ENCODE measurements around the gene RTEL1. TPM values are rescaled to one million over a fixed set of nuclear protein-coding genes. Genes with fewer than 3 reads are reported as not detected.
"Not testable (repeated sequence)": the region's sequence is repeated elsewhere in the genome, so short reads cannot be mapped to it uniquely, and the experiment has no call there.

The RTEL1 gene
- total and polyA plus RNA-seq, 2 donors (not counting 1 experiment from before 2014, with no cell fraction given) = 4.7 to 12.4 TPM

- Histone ChIP-seq H2AFZ (ENCODE audit: low read length) (no peak overlapping the region), H4K20me1 (ENCODE audit: control insufficient read depth, extremely low read depth, insufficient read depth, low read length) (no peaks in the 10 kb centered on the region), H3K4me1 (ENCODE audit: control insufficient read depth, extremely low read depth, insufficient read depth, low read length) (no peaks in the 10 kb centered on the region), H3K36me3 (ENCODE audit: control insufficient read depth, insufficient read depth, low read length) (peaks cover 22% of the 10 kb centered on the region), H3K27ac (ENCODE audit: insufficient read depth, low read length) (no peak overlapping the region), H3K9ac (ENCODE audit: insufficient read depth, low read length) (no peak overlapping the region), H3K9me3 (ENCODE audit: control insufficient read depth, insufficient read depth, low read depth, low read length) (no peaks in the 10 kb centered on the region), H3K4me2 (ENCODE audit: extremely low read depth, insufficient read depth, low read length) (no peak overlapping the region), H3K27me3 (ENCODE audit: control insufficient read depth, insufficient read depth, low read length) (no peaks in the 10 kb centered on the region), H3K79me2 (ENCODE audit: control insufficient read depth, insufficient read depth, low read length) (peaks cover 6% of the 10 kb centered on the region), H3K4me3 (replicated peaks in 1 of 4; ENCODE audit: control extremely low read depth in 1 of 4, insufficient read depth in 1 of 4, low read depth in 3 of 4, low read length in 4 of 4) (no peak overlapping the region)
- no peak for TF ChIP-seq CTCF (conservative IDR thresholded peaks at IDR 0.05 in 1 of 2, IDR thresholded peaks at IDR 0.05 in 1 of 2; ENCODE audit: low read depth in 1 of 2, low read length in 2 of 2)
- TF ChIP-seq EZH2 (IDR thresholded peaks at IDR 0.05; ENCODE audit: low read length, missing control alignments) = no peak
- no peak for DNase-seq (ENCODE audit: low read depth in 2 of 2)
These were observed 10.2 kb downstream of the RTEL1 start for GRCh38 chr20:63668351-63668750.

GRCh38 chr20:63671695-63672094, 13.6 kb downstream of the RTEL1 start:
- H3K36me3 ChIP-seq (ENCODE audit: control insufficient read depth, insufficient read depth, low read length) = peaks cover 23% of the 10 kb centered on the region
- H4K20me1 ChIP-seq (ENCODE audit: control insufficient read depth, extremely low read depth, insufficient read depth, low read length); H3K4me1 ChIP-seq (ENCODE audit: control insufficient read depth, extremely low read depth, insufficient read depth, low read length); H3K9ac ChIP-seq (ENCODE audit: insufficient read depth, low read length); H3K4me3 ChIP-seq (replicated peaks in 1 of 4; ENCODE audit: control extremely low read depth in 1 of 4, insufficient read depth in 1 of 4, low read depth in 3 of 4, low read length in 4 of 4); H3K27me3 ChIP-seq (ENCODE audit: control insufficient read depth, insufficient read depth, low read length); H3K4me2 ChIP-seq (ENCODE audit: extremely low read depth, insufficient read depth, low read length); H3K79me2 ChIP-seq (ENCODE audit: control insufficient read depth, insufficient read depth, low read length); DNase-seq (ENCODE audit: low read depth in 2 of 2); H3K9me3 ChIP-seq (ENCODE audit: control insufficient read depth, insufficient read depth, low read depth, low read length); H3K27ac ChIP-seq (ENCODE audit: insufficient read depth, low read length); H2AFZ ChIP-seq (ENCODE audit: low read length): not testable (repeated sequence)

- H3K27ac ChIP-seq (ENCODE audit: insufficient read depth, low read length) = no peak overlapping the region
These were observed 14.6 kb downstream of the RTEL1 start for GRCh38 chr20:63672666-63673065.

More at GRCh38 chr20:63672666-63673065, 14.6 kb downstream of the RTEL1 start:
- Histone ChIP-seq H4K20me1 (ENCODE audit: control insufficient read depth, extremely low read depth, insufficient read depth, low read length) (no peaks in the 10 kb centered on the region), H3K4me3 (replicated peaks in 1 of 4; ENCODE audit: control extremely low read depth in 1 of 4, insufficient read depth in 1 of 4, low read depth in 3 of 4, low read length in 4 of 4) (no peak overlapping the region), H3K9me3 (ENCODE audit: control insufficient read depth, insufficient read depth, low read depth, low read length) (no peaks in the 10 kb centered on the region), H3K9ac (ENCODE audit: insufficient read depth, low read length) (no peak overlapping the region), H2AFZ (ENCODE audit: low read length) (no peak overlapping the region), H3K4me2 (ENCODE audit: extremely low read depth, insufficient read depth, low read length) (no peak overlapping the region), H3K36me3 (ENCODE audit: control insufficient read depth, insufficient read depth, low read length) (peaks cover 21% of the 10 kb centered on the region), H3K79me2 (ENCODE audit: control insufficient read depth, insufficient read depth, low read length) (no peaks in the 10 kb centered on the region), H3K27me3 (ENCODE audit: control insufficient read depth, insufficient read depth, low read length) (no peaks in the 10 kb centered on the region), H3K4me1 (ENCODE audit: control insufficient read depth, extremely low read depth, insufficient read depth, low read length) (no peaks in the 10 kb centered on the region)
- no peak for DNase-seq (ENCODE audit: low read depth in 2 of 2)
- TF ChIP-seq CTCF (conservative IDR thresholded peaks at IDR 0.05 in 1 of 2, IDR thresholded peaks at IDR 0.05 in 1 of 2; ENCODE audit: low read depth in 1 of 2, low read length in 2 of 2) (no peak), EZH2 (IDR thresholded peaks at IDR 0.05; ENCODE audit: low read length, missing control alignments) (no peak)

All from fibroblast of lung (primary cell).